Esophagus muscularis mucosa (tissue), 4 donors: Measurements from ENCODE around the gene SPOCD1.

Source experiments
- CTCF ChIP-seq, 3 experiments: fragments of 200-600 bp in 2 of 3; fragments of 450-650 bp in 1 of 3; sonication (generic) in 2 of 3; IDR thresholded peaks; one replicate each; pipeline ENCODE4 v1.5.1; 2017 to 2019; ENCODE audit warnings: antibody characterized with exemption in 3 of 3, mild to moderate bottlenecking in 2 of 3, moderate library complexity in 1 of 3
- EP300 ChIP-seq: sonication (generic); formaldehyde crosslinking; IDR thresholded peaks from one replicate; pipeline ENCODE4 v1.6.1; 2017; ENCODE audit warnings: antibody characterized with exemption
- POLR2A ChIP-seq: fragments of 450-650 bp; IDR thresholded peaks from one replicate; pipeline ENCODE4 v1.6.1; 2017; ENCODE audit warnings: antibody characterized with exemption, moderate library complexity, mild to moderate bottlenecking, low read depth
- POLR2AphosphoS5 ChIP-seq, 2 donors: sonication (generic); formaldehyde crosslinking; IDR thresholded peaks; one replicate each; pipeline ENCODE4 v1.6.1; 2017; ENCODE audit warnings: antibody characterized with exemption in 2 of 2

GRCh38 chr1:31772669-31773248 lies 43.1 kb downstream of the SPOCD1 start:
- TF ChIP-seq EP300 (no peak), CTCF (IDR thresholded peaks at IDR 0.05) (no peak), POLR2A (no peak), POLR2AphosphoS5 (IDR thresholded peaks at IDR 0.05) (no peak)
